HG03469 (cell line): ENCODE results near the gene FNDC10.
"Not testable (repeated sequence)": the region's sequence is repeated elsewhere in the genome, so short reads cannot be mapped to it uniquely, and the experiment has no call there.

Source experiments
- ATAC-seq: cut with Tn5 transposase; IDR thresholded peaks from one replicate; pipeline ENCODE4 v1.9.1; 2021; ENCODE audit warnings: mild to moderate bottlenecking, moderate library complexity, moderate number of reproducible peaks; ENCODE audit not compliant: unreplicated experiment

The FNDC10 gene

DNA sequence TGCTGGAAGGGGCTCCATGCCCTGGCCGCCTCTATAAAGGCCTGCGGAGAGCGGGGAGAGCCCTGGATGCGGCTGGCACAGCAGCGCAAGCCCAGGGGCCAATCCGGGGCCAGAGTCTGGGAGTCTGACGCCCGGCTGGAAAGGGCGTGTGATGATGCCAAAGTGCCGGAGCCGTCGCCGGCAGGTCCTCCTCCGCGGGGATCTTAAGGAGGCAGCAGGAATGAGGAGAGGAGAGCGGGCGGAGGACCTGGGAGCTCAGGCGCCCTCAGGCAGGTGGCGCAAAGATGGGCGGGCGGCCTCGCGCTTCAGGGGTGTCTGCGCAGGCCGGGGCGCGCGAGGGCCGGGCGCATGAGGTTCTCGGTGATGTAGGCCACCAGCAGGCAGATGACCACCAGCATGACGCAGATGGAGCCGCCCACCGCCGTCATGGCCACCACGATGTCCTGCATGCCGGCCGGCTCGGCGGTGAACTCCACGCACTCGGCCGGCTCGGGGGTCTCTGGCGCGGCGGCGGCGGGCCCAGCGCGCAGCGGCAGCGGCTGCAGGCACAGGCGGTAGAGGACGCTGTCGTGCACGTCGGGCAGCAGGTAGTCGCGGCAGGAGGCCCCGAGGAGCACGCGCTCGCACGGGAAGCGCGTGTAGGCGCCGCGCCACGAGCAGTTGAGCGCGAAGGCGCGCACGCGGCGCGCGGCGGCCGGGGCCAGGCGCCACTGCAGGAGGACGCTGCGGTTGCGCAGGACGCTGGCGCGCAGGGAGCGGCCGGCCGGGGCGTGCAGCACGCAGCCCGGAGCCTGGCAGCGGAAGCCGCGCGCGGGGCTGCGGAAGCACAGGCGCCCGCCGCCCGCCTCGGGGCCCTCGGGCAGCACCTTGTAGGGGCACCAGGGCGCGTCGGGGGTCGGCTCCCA lies 653 bp downstream of the FNDC10 start:
- no peak for ATAC-seq

DNA sequence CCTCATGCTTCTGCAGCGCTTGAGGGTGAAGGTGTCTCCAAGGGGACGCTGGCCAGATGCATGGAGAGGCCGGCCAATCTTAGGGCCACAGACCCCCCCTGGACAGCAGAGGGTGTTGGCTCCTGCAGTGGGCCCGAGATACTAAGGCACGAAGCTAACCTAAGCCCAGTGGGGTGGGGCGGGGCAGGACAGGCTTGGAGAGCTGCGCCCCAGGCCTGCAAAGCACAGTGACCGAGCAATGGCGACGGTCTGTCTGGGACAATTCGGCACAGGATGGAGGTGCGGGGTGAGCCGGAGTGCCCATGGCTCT lies 1.3 kb downstream of the FNDC10 start:
- no peak for ATAC-seq

DNA sequence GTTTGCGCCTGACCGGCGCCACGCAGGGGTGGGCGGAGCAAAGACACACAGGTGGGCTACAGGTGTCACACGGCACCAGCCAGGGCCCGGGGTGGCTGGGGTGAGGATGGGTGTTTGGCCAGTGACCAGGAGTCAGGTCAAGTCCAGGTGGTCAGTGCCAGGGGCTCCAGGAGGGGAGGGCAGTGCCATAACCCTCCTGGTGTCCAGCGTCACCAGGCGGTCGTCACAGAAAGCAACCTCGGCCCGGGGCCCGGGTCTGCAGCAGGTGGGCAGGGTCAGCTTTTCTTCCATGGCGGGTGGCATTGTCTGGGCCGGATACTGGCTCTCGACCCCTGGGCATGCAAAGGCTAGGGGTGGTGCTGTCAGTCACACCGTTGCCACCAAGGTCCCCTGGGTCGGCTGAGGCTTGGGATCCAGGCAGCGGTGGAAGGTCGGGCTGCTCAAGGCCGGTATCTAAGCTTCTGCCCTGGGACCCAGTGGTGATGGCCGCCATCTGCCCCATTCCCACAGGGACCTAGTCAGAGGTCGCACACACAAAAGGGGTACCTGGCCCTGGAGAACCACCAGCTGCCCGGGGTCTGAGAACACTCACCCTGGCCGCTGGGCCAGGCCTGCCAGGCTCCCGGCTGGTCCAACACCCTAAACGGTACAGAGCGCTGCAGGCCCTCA lies 1.8 kb downstream of the FNDC10 start:
- ATAC-seq, result no peak

DNA sequence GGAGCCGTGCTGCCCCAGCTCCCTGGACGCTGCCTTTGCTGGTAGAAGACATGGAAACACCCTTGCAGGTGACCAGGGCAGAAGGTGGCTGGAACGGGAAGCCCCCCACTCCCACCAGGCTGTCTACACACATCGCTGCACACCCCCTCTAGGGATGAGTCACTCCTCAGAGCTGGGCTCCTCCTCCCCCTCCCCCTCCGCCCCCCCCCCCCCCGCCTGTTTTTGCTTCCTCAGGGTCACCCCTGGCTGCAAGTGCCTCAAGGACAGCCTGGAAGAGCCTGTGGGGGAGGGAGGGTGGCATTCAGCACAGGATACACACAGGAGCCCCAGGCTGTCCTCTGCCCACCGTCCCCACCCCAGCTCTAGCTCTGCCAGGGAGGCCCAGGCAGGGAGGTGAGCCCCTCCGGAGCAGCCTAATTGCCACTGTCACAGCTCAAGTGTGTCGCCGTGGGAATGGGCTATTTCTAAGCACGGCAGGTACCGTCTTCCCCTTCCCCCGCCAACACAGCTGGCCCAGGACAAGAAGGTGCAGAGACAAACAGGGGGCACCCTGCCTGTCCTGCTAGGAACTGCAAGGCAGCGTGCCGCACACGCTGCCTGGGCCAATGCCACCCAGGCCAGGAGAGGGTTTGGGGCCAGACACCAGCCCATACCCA lies 2.5 kb downstream of the FNDC10 start:
- no peak for ATAC-seq

DNA sequence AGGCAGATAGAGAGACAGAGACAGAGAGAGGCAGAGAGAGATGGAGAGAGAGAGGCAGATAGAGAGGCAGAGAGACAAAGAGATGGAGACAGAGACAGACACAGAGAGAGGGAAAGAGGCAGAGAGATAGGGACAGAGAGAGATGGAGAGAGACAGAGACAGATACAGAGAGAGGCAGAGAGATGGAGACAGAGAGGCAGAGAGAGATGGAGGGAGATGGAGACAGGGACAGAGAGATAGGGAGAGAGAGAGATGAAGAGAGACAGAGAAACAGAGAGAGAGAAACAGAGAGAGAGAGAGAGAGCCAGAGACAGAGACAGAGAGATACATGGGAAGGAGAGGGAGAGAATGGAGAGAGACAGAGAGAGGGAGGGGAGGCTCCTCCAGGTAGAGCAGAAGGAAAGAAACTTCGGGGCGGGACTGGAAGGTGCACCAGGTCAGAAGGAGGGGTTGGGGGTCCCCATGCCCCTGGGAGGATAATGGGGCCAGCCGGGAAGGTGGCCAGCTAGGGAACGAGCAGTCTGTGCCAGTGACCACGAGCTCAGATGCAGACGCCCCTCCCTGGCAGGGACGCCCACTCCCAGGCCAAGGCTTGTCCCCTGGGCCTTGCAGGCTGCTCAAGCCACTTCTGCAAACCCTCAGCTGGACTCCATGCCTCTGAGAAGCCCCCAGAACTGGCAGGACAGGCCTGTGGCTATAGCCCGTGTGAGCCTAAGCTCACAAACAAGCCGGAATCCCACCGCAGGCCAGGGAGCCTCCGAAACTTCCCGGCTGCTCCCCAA lies 3.3 kb downstream of the FNDC10 start:
- ATAC-seq, result no peak

DNA sequence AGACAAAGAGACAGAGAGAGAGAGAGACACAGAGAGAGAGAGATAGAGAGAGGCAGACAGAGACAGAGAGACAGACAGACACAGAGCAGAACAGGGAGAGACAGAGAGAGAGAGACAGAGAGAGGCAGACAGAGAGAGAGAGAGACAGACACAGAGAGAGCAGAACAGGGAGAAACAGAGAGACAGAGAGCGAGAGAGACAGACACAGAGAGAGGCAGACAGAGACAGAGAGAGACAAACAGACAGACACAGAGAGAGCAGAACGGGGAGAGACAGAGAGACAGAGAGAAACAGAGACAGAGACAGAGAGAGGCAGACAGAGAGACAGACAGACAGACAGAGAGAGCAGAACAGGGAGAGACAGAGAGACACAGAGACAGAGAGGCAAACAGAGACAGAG lies 4.6 kb downstream of the FNDC10 start:
- ATAC-seq, result not testable (repeated sequence)

DNA sequence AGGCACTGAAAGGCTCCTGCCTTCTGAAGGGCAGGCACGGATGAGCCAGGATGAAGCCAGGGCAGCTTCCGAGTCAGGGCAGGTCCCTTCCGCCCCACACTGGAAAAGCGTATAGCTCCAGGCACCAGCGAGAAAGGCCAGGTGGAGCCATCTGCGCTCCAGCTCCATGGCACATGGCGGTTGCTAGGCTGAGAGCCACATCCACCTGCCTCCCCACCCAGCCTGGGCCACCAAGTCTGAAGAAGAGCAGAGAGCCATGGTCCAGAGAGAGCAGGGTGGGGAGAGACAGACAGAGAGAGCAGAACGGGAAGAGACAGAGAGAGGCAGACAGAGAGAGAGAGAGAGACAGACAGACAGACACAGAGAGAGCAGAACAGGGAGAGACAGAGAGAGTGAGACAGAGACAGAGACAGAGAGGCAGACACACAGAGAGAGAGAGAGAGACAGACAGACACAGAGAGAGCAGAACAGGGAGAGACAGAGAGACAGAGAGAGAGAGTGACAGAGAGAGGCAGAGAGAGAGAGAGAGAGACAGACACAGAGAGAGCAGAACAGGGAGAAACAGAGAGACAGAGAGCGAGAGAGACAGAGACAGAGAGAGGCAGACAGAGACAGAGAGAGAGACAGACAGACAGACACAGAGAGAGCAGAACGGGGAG lies 5.2 kb downstream of the FNDC10 start:
- ATAC-seq, result no peak

DNA sequence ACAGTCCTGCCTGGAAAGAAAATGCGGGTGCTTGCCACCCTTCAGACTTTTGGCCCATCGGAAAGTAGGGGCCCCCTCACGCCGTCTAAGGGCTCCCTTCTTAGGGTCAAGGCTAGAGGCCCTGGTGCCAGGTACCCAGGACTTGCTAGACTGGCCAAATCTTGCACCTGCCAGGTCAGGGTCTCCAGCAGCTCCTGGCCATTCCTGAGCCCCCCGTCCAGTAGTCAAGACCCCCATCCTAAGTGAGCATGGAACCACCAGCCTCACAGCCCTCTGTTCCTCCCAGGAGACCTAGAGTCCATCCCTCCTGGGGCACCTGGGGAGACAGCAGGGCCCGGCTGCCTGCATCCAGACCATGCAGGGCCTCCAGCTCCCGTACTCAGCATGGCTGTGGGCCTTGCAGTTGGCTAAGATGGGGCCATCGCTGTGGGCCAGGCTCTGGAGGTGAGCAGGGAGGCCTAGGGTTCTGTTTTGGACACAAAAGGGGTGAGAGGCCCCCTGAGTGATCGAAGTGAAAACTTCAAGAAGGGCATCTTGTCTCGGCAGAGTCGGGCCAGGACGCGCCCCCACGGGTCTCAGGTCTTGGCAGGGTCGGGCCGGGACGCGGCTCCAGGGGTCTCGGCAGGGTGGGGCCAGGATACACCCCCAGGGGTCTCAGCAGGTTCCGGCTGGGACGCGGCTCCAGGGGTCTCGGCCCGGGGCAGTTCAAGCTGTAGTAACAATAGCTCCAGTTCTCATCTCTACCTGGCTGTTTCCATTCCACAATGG lies 5.9 kb downstream of the FNDC10 start:
- no peak for ATAC-seq

DNA sequence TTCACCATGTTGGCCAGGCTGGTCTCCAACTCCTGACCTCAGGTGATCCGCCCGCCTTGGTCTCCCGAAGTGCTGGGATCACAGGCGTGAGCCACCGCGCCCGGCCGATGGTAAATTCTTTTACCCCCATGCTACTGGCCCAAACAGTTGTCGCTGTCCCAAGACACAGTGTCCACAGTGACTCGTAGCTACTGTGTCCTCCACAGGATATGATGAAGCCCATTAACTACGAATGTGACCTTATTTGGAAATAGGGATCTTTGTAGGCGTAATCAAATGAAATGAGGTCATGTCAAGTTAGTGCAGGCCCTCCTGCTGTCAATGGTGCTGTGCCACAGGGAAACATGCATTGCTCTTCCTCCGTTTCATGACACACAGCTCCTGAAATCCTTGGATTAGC lies 8.5 kb downstream of the FNDC10 start:
- no peak for ATAC-seq

DNA sequence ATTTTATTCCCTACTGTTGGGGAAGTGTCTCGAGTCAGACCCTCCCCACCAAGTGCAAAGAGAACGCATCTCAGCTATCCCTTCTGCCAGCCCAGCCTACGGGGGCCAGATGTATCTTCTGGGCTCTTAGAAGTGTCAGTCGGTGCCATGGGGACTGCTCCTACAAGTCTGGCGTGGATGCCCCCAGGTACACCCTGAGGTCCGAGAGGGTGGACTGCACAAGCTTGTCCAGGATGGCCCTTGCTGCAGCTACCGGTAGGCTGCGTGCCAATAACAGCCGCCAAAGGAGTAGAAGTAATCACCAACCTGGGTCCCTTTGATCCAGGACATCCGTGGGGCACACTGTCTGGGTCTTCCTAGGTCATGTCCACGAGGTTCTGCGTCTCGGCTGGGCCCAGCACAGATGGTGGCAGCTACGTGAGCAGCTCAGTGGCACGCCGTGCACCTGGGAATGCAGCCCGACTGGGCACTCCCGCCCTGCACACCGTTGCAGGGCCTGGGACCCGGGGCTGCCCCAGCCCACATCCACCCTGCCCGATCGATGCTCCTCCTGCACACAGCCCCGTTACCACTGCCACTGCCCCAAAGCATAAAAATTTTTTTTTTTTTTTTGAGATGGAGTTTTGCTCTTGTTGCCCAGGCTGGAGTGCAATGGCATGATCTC lies 16.5 kb downstream of the FNDC10 start:
- ATAC-seq, result no peak

DNA sequence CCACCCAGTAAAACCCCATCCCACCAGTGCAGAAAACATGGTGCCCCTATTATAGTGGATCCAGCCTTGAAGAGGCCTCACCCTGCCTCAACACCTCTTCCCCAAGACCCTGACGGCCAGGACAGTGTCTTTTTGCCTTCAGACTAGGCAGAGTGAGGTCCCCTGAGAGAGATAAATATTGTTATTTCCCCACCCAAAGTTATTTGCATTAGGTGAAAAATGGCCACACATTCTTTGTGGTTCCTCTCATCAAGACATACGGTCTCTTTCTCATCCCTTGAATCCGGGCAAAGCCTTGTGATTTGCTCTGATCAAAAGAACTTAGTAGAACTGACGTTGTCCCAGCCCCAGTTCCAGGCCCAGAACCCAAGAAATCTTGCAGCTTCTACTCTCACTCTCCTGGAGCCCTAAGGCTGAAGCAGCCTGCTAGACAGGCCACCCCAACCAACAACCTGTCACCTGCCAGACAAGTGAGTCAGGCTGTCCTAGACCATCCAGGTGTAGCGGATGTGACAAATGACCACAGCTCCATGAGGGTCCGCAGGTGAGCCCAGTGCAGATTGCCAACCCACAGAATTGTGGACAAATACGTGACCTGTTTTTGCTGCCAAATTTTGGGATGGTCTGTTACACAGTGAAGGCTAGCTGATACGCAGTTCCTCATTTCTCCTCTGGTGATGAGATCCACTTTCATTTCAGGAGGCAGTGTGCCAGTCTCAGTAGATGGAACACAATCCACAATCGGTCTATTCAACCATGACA lies 17.2 kb downstream of the FNDC10 start:
- ATAC-seq, result no peak

DNA sequence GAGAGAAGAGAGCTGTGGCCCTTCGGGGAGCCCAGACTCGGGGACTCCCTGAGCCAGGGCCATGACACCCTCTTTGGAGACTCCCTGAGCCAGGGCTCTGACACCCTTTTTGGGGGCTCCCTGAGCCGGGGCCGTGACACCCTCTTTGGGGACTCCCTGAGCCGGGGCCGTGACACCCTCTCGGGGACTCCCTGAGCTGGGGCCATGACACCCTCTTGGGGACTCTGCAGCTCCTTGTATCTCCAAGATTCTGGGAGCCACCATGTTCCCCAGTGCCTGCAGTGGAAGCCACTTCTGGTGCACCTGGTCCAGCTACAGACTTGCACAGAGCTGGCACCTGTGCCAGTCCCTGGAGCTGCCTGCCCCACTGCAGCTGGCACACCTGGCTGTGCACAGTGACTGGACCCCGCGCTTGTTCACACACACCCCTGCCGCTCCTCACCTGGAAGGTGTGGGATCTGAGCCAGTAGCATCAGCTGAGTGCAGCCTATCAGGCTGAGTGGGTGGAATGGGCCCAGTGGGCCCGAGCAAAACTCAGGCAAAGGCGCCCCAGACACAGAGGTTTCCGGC lies 21.5 kb downstream of the FNDC10 start:
- ATAC-seq, result no peak

DNA sequence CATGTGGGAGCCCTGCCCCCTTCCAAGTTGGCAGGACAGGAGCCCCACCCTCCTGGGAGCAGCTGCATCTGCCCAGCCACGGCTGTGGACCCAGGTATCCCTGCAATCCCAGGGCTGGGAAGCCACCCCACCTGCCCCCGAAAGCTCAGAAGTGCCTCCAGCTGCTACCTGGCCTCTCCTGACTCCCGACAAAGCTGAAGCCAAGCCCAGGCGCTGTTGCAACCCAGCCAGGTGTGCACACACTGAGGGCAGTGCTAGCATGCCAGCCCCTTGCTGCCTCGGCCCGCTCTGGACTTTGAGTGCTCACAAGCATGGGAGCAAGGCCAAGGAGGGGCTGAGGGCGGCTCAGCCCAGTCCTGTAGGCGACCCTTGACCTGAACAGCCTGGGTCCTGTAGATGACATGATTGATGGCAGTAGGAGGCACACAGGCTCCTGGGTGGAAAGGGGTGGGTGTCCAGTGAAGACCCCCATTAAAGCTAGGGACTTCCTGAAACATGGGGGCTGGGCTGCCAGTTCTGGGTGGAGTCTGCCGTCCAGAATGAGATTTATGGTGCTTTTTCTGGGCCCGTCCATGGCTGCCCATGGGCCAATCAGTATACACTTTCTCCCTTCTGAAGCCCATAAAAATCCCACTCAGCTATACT lies 22.4 kb downstream of the FNDC10 start:
- ATAC-seq, result no peak

DNA sequence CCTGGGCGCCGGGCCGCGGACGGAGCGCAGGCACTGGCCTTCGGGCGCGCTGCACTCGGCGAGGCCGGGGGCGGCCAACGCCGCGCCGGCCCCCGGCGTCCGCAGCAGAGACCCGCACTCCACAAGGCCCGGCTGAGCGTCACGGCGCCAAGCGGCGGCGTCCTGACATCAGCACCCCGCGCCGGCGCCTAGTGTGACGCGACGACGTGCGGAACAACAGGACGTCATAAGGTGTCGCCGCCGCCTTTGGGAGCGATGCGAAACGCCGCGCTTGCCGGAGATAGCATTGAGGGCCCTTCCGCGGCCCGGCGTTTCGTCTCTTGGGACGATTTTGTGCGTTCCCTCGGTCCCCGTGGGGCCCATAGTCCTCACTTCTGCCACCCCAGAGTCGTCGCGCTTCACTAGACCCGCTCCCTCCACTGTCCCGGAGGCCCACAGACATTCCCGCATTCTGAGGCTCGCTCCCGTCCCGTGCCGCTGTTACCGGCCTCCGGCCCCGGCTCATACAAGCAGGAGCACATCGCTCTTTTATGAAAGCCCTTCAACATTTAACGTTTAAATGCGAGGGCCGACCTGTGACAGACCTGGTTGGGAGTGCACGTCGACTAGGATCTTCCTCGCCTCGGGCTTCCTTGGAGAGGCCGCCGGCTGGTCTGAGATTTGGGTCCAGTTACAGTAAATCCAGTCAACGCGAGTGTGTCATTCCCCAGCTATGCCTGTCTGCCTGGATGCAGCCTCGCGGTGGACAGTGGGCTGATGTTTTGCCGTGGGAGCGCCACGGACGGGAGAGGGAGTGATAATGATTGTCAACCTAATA lies 25.0 kb downstream of the FNDC10 start, which contains the start of gene SSU72:
Gene SSU72, minus strand, starts transcription at position 143 of the 817 bp plus-strand sequence. CDS start 306 bp downstream, outside the sequence.
- ATAC-seq, result peak; percentile 63

DNA sequence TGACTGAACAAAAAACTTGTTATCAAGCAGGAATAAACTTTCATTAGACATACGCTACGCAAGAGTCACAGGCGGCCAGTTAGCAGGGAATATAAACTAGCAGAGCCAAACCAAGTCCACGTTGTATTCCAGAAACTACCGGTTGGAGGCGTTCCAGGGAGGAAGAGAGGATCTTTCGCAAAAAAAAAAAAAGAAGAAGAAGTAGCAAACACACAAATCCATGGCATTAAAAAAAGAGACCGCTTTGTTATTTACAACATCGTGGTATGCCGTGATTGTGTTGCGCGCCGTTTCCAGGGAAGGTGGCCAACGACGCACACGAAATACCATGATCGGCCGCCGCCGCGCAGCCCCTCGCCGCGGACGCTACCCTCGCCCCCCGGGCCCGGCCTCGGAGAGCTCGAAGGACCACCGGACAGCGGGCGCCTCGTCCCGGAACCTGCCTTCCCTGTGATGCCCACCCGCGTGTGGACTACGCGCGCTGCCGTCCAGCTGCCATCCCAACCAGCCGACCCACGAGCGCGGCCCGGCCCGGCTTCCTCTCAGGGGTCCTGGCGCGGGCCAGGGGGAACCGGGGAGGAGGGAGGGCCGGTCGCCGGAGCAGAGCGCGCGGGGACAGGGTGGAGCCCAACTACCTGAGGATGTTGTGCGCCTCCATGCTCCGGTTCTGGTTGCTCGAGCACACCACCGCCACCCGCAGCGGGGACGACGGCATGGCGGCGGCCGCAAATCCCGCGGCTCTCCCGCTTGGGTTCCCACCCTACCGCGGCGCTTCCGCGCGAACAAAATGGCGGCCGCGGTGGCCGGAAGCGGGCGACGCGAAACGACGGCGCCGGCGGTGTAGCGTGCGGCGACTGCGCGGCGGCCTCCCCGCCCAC lies 25.9 kb downstream of the FNDC10 start:
- peak; percentile 38 for ATAC-seq

DNA sequence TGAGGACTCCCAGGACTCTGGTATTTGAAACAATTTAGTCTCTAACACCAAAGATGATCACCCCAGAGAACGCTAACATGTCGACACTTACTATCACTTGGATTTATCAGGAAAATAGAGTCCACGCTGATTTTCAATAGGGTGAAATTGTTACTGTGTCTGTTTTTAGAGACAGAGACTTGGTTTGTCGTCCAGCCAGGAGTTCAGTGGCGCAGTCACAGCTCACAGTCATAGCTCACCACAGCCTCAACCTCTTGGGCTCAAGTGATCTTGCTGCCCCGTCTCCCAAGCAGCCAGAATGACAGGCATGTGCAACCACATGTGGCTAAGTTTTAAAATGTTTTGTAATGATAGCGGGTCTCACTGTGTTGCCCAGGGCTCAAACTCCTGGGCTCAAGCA lies 30.6 kb downstream of the FNDC10 start:
- ATAC-seq, result no peak
